ENCODE results near the gene ALK. TPM values are rescaled to one million over a fixed set of nuclear protein-coding genes. Genes with fewer than 3 reads are reported as not detected.

The ALK gene
- total RNA-seq, 2 donors from 2014 or later = 0.19 TPM; not detected in 1

DNA sequence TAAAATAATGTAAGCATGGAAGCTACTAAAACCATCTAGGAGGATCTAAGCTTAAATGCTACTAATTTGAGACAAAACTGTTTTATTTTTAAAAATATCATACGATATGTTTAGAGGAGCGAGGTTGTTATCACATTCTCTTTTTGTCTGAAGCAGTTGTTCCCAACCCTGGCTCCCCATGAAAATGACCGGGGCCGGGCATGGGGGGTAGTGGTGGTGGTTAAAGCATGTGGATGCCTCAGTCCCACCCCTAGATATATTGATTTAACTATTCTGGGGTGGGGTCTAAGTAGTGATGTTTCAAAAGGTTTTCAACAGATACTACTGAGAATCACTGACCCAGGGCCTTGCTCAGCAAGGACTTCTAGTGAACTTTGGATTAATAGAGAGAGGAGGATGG lies 359.8 kb downstream of the ALK start:
- Histone ChIP-seq H3K9ac (ENCODE audit: low read depth in 2 of 2, low read length in 2 of 2) (no peak overlapping the region), H3K9me3 (no peaks in the 10 kb centered on the region), H3K4me1 (no peaks in the 10 kb centered on the region), H3K4me3 (no peak overlapping the region), H3K36me3 (no peaks in the 10 kb centered on the region), H3K27me3 (no peaks in the 10 kb centered on the region), H3K27ac (no peak overlapping the region)
- intact Hi-C loops (cut with DNase I) = no loop called here
- no peak for DNase-seq
- TF ChIP-seq CTCF (IDR thresholded peaks at IDR 0.05) = no peak

- Histone ChIP-seq H3K4me3 (no peak overlapping the region), H3K27ac (no peak overlapping the region), H3K4me1 (no peaks in the 10 kb centered on the region), H3K36me3 (no peaks in the 10 kb centered on the region), H3K9ac (ENCODE audit: low read depth in 2 of 2, low read length in 2 of 2) (no peak overlapping the region), H3K9me3 (no peaks in the 10 kb centered on the region), H3K27me3 (no peaks in the 10 kb centered on the region)
- DNase-seq = no peak
- TF ChIP-seq CTCF (IDR thresholded peaks at IDR 0.05) = no peak
- intact Hi-C loops (cut with DNase I) = no loop called here
Measured at GRCh38 chr2:29561181-29561580, 360.2 kb downstream of the ALK start.

- no peaks in the 10 kb centered on the region for H3K9me3 ChIP-seq
- H3K9ac ChIP-seq (ENCODE audit: low read depth in 2 of 2, low read length in 2 of 2) = no peak overlapping the region
- no peaks in the 10 kb centered on the region for H3K27me3 ChIP-seq
- no peaks in the 10 kb centered on the region for H3K4me1 ChIP-seq
- no peaks in the 10 kb centered on the region for H3K36me3 ChIP-seq
- DNase-seq = no peak
- TF ChIP-seq CTCF (IDR thresholded peaks at IDR 0.05) = no peak
- H3K27ac ChIP-seq = no peak overlapping the region
- intact Hi-C loops (cut with DNase I) = no loop called here
- H3K4me3 ChIP-seq = no peak overlapping the region
Measured at GRCh38 chr2:29560566-29560965, 360.8 kb downstream of the ALK start.

- Histone ChIP-seq H3K27ac (no peak overlapping the region), H3K4me3 (no peak overlapping the region), H3K9me3 (no peaks in the 10 kb centered on the region), H3K36me3 (no peaks in the 10 kb centered on the region), H3K9ac (ENCODE audit: low read depth in 2 of 2, low read length in 2 of 2) (no peak overlapping the region), H3K4me1 (no peaks in the 10 kb centered on the region), H3K27me3 (no peaks in the 10 kb centered on the region)
- no peak for TF ChIP-seq CTCF (IDR thresholded peaks at IDR 0.05)
- no peak for DNase-seq
- intact Hi-C loops (cut with DNase I) = no loop called here
Measured at GRCh38 chr2:29560030-29560429, 361.4 kb downstream of the ALK start.

GRCh38 chr2:29559578-29559977 lies 361.8 kb downstream of the ALK start:
- Histone ChIP-seq H3K9me3 (no peaks in the 10 kb centered on the region), H3K27ac (no peak overlapping the region), H3K4me3 (no peak overlapping the region), H3K9ac (ENCODE audit: low read depth in 2 of 2, low read length in 2 of 2) (no peak overlapping the region), H3K27me3 (no peaks in the 10 kb centered on the region), H3K4me1 (no peaks in the 10 kb centered on the region), H3K36me3 (no peaks in the 10 kb centered on the region)
- TF ChIP-seq CTCF (IDR thresholded peaks at IDR 0.05) = no peak
- intact Hi-C loops (cut with DNase I) = no loop called here
- no peak for DNase-seq

DNA sequence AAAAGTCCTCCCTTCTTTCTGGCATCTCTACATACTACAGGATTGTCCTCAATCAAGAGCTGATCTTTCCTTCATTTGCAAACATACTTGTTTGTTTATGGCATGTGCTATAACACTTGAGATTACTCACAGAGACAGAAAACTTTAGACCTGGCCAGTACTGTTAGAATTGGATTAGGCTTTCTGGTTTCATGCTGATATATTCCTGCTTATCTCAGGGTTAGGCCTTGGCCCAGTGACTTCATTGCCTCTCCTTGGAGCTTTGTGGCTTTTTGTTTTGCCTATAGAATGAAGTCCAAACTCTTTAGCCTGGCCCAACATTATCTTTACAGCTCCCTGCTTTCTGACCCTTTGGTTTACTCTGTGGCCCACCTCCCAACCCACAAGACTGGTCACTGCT lies 363.3 kb downstream of the ALK start:
- no peaks in the 10 kb centered on the region for H3K36me3 ChIP-seq
- H3K27me3 ChIP-seq = no peaks in the 10 kb centered on the region
- DNase-seq = no peak
- no peak overlapping the region for H3K4me3 ChIP-seq
- no peak overlapping the region for H3K9ac ChIP-seq (ENCODE audit: low read depth in 2 of 2, low read length in 2 of 2)
- H3K4me1 ChIP-seq = no peaks in the 10 kb centered on the region
- H3K9me3 ChIP-seq = no peaks in the 10 kb centered on the region
- TF ChIP-seq CTCF (IDR thresholded peaks at IDR 0.05) = no peak
- H3K27ac ChIP-seq = no peak overlapping the region
- intact Hi-C loops (cut with DNase I) = no loop called here

All from colonic mucosa (tissue), 4 donors.